Central memory CD8-positive, alpha-beta T cell (primary cell): ENCODE measurements around the gene GFM1.

Source experiments
- ATAC-seq: fragments of 150-1000 bp; cut with Tn5 transposase; replicated peaks from 2 replicates; pipeline ENCODE4 v1.10.0; 2022; ENCODE audit warnings: mild to moderate bottlenecking, moderate FRiP score, moderate number of reproducible peaks; ENCODE audit not compliant: poor library complexity, severe bottlenecking; ENCODE audit errors: extremely low read depth
- DNase-seq, 2 donors: peaks; one replicate each; pipeline ENCODE4 v3.0.0; 2021; ENCODE audit warnings: low spot score in 2 of 2
- H3K27ac Mint-ChIP-seq: one replicate; pipeline ENCODE4 v1.8.0; 2022; ENCODE audit warnings: low read depth, mild to moderate bottlenecking, moderate library complexity, mixed read lengths
- H3K27me3 Mint-ChIP-seq: one replicate; pipeline ENCODE4 v1.8.0; 2022; ENCODE audit warnings: mixed read lengths
- H3K36me3 Mint-ChIP-seq: one replicate; pipeline ENCODE4 v1.8.0; 2022; ENCODE audit warnings: mild to moderate bottlenecking, moderate library complexity, mixed read lengths; ENCODE audit not compliant: insufficient read depth
- H3K4me1 Mint-ChIP-seq: one replicate; pipeline ENCODE4 v1.8.0; 2022; ENCODE audit warnings: mixed read lengths
- H3K4me3 Mint-ChIP-seq: one replicate; pipeline ENCODE4 v1.8.0; 2022; ENCODE audit warnings: mild to moderate bottlenecking, moderate library complexity, mixed read lengths
- H3K9me3 Mint-ChIP-seq: one replicate; pipeline ENCODE4 v1.8.0; 2022; ENCODE audit warnings: mixed read lengths

The GFM1 gene

GRCh38 chr3:158733656-158734055 is 89.3 kb downstream of the GFM1 start:
- Mint-ChIP-seq H3K36me3 (no peaks in the 10 kb centered on the region), H3K4me1 (no peaks in the 10 kb centered on the region), H3K27ac (no peak overlapping the region), H3K4me3 (peak overlapping the region; percentile 5), H3K27me3 (no peaks in the 10 kb centered on the region), H3K9me3 (no peaks in the 10 kb centered on the region)
- no peak for ATAC-seq
- DNase-seq: no peak

GRCh38 chr3:158735296-158736033 is 91.1 kb downstream of the GFM1 start:
- Mint-ChIP-seq H3K27ac (no peak overlapping the region), H3K9me3 (no peaks in the 10 kb centered on the region), H3K4me1 (no peaks in the 10 kb centered on the region), H3K27me3 (no peaks in the 10 kb centered on the region), H3K36me3 (no peaks in the 10 kb centered on the region), H3K4me3 (no peak overlapping the region)
- DNase-seq (no peak), ATAC-seq (no peak)

GRCh38 chr3:158737410-158737809 is 93.1 kb downstream of the GFM1 start:
- ATAC-seq (no peak), DNase-seq (no peak)
- Mint-ChIP-seq H3K4me1 (peaks cover 13% of the 10 kb centered on the region), H3K9me3 (no peaks in the 10 kb centered on the region), H3K4me3 (no peak overlapping the region), H3K27ac (no peak overlapping the region), H3K36me3 (no peaks in the 10 kb centered on the region), H3K27me3 (no peaks in the 10 kb centered on the region)

GRCh38 chr3:158737976-158738615 is 93.8 kb downstream of the GFM1 start:
- DNase-seq: no peak
- Mint-ChIP-seq H3K36me3 (no peaks in the 10 kb centered on the region), H3K4me3 (no peak overlapping the region), H3K4me1 (peaks cover 15% of the 10 kb centered on the region), H3K27me3 (no peaks in the 10 kb centered on the region), H3K27ac (no peak overlapping the region), H3K9me3 (no peaks in the 10 kb centered on the region)
- ATAC-seq: no peak

GRCh38 chr3:158738653-158739052 is 94.3 kb downstream of the GFM1 start:
- H3K27me3 Mint-ChIP-seq: no peaks in the 10 kb centered on the region
- ATAC-seq: no peak

GRCh38 chr3:158739078-158739477 is 94.8 kb downstream of the GFM1 start:
- H3K27ac Mint-ChIP-seq: no peak overlapping the region
- H3K27me3 Mint-ChIP-seq: no peaks in the 10 kb centered on the region
- DNase-seq: no peak
- no peaks in the 10 kb centered on the region for H3K9me3 Mint-ChIP-seq
- no peaks in the 10 kb centered on the region for H3K36me3 Mint-ChIP-seq
- H3K4me1 Mint-ChIP-seq: peaks cover 15% of the 10 kb centered on the region
- no peak overlapping the region for H3K4me3 Mint-ChIP-seq
- ATAC-seq: no peak

More at GRCh38 chr3:158738653-158739052, 94.3 kb downstream of the GFM1 start:
- Mint-ChIP-seq H3K4me3 (no peak overlapping the region), H3K36me3 (no peaks in the 10 kb centered on the region), H3K4me1 (peaks cover 15% of the 10 kb centered on the region), H3K9me3 (no peaks in the 10 kb centered on the region), H3K27ac (no peak overlapping the region)
- DNase-seq: no peak

- H3K4me3 Mint-ChIP-seq: no peak overlapping the region
- no peak for ATAC-seq
- H3K36me3 Mint-ChIP-seq: no peaks in the 10 kb centered on the region
- H3K27me3 Mint-ChIP-seq: no peaks in the 10 kb centered on the region
- H3K4me1 Mint-ChIP-seq: peaks cover 15% of the 10 kb centered on the region
- H3K27ac Mint-ChIP-seq: no peak overlapping the region
- no peaks in the 10 kb centered on the region for H3K9me3 Mint-ChIP-seq
- DNase-seq: no peak
These were observed 95.3 kb downstream of the GFM1 start for GRCh38 chr3:158739661-158740060.
